Measurements from ENCODE around the gene CHTOP.

CHTOP gene

GRCh38 chr1:153613406-153613805 is 20.5 kb upstream of the CHTOP start:
- no peak for DNase-seq

- DNase-seq, result no peak
These were observed 19.5 kb upstream of the CHTOP start for GRCh38 chr1:153614189-153614900.

- DNase-seq, result no peak
These were observed 19.0 kb upstream of the CHTOP start for GRCh38 chr1:153614906-153615305.

- no peak for DNase-seq
These were observed 18.5 kb upstream of the CHTOP start for GRCh38 chr1:153615406-153615805.

- no peak for DNase-seq
These were observed 17.5 kb upstream of the CHTOP start, which contains the start of gene S100A14 for GRCh38 chr1:153616144-153616916. Gene S100A14, minus strand, starts transcription at chr1:153616325. Its CDS starts 467 bp downstream, at chr1:153615858.

- DNase-seq, result no peak
These were observed 17.0 kb upstream of the CHTOP start for GRCh38 chr1:153616917-153617311.

- no peak for DNase-seq
These were observed 16.2 kb upstream of the CHTOP start for GRCh38 chr1:153617663-153618062.

GRCh38 chr1:153619171-153619570 is 14.7 kb upstream of the CHTOP start:
- no peak for DNase-seq

- no peak for DNase-seq
These were observed 10.8 kb upstream of the CHTOP start for GRCh38 chr1:153623101-153623500.

GRCh38 chr1:153624965-153625611 is 8.8 kb upstream of the CHTOP start:
- no peak for DNase-seq

- DNase-seq, result no peak
These were observed 7.4 kb upstream of the CHTOP start for GRCh38 chr1:153626477-153626903.

GRCh38 chr1:153626904-153627714 is 6.8 kb upstream of the CHTOP start, which contains the start of gene S100A13:
Gene S100A13, minus strand, starts transcription at chr1:153627505. Its CDS starts 1,033 bp downstream, at chr1:153626472.
- peak; percentile 95 for DNase-seq

GRCh38 chr1:153627715-153628626 is 5.9 kb upstream of the CHTOP start, which contains the start of gene S100A1:
Gene S100A1, plus strand, starts transcription at chr1:153628434. Its CDS starts 2,088 bp downstream, at chr1:153630522.
- DNase-seq, result no peak

- DNase-seq, result no peak
These were observed 5.1 kb upstream of the CHTOP start for GRCh38 chr1:153628638-153629342.

- DNase-seq, result no peak
These were observed 4.6 kb upstream of the CHTOP start for GRCh38 chr1:153629343-153629665.

- no peak for DNase-seq
These were observed 3.9 kb upstream of the CHTOP start for GRCh38 chr1:153629971-153630370.

- no peak for DNase-seq
These were observed 3.5 kb upstream of the CHTOP start for GRCh38 chr1:153630384-153630783.

GRCh38 chr1:153631047-153632022 is 2.5 kb upstream of the CHTOP start:
- no peak for DNase-seq

- DNase-seq, result no peak
These were observed 609 bp upstream of the CHTOP start for GRCh38 chr1:153633161-153633753.

Measured in NCI-H2107 (cell line).